Keratinocyte (primary cell): ENCODE measurements around the gene DLG2. TPM values are rescaled to one million over a fixed set of nuclear protein-coding genes. Genes with fewer than 3 reads are reported as not detected.

ENCODE experiments used
- DNase-seq: peaks from one replicate; pipeline ENCODE4 v3.0.0-alpha.2; 2011; ENCODE audit warnings: low read depth, missing footprints, low spot score
- FAIRE-seq: peaks from 2 replicates; lab custom pipeline; 2011; peaks lifted over from hg19 to GRCh38; lab: Jason Lieb, UNC
- H2AFZ ChIP-seq: 2 replicates; pipeline ENCODE4 v1.6.0; 2012; ENCODE audit warnings: low read length, control low read depth, inconsistent platforms; ENCODE audit not compliant: control insufficient read depth
- H3K27ac ChIP-seq: 2 replicates; pipeline ENCODE4 v1.5.1; 2011; ENCODE audit warnings: low read length; ENCODE audit not compliant: control insufficient read depth, insufficient read depth
- H3K27me3 ChIP-seq: 3 replicates; pipeline ENCODE4 v1.6.0; 2011; ENCODE audit warnings: low read length; ENCODE audit not compliant: control insufficient read depth, insufficient read depth; ENCODE audit errors: extremely low read depth
- H3K36me3 ChIP-seq, 2 experiments: 2 replicates in 1 of 2; 3 replicates in 1 of 2; pipeline ENCODE4 v1.5.1; 2011; ENCODE audit warnings: low read length in 2 of 2, mild to moderate bottlenecking in 1 of 2; ENCODE audit not compliant: control insufficient read depth in 2 of 2, insufficient read depth in 2 of 2; ENCODE audit errors: extremely low read depth in 1 of 2
- H3K4me1 ChIP-seq: 3 replicates; pipeline ENCODE4 v1.5.1; 2011; ENCODE audit warnings: low read length; ENCODE audit not compliant: control insufficient read depth, insufficient read depth; ENCODE audit errors: extremely low read depth
- H3K4me2 ChIP-seq: 3 replicates; pipeline ENCODE4 v1.6.0; 2011; ENCODE audit warnings: low read depth, low read length; ENCODE audit not compliant: control insufficient read depth, insufficient read depth; ENCODE audit errors: extremely low read depth
- H3K4me3 ChIP-seq, 3 experiments: fragments of 200-600 bp in 1 of 3; sonication (generic) in 1 of 3; 2 replicates in 2 of 3; 3 replicates in 1 of 3; pipeline ENCODE4 v1.5.1; 2011 to 2016; ENCODE audit warnings: low read length in 3 of 3, mild to moderate bottlenecking in 3 of 3, control low read depth in 2 of 3, inconsistent platforms in 1 of 3, low read depth in 1 of 3, mixed read lengths in 1 of 3, mixed run types in 1 of 3, moderate library complexity in 1 of 3; ENCODE audit not compliant: control insufficient read depth in 2 of 3, insufficient read depth in 2 of 3; ENCODE audit errors: extremely low read depth in 1 of 3
- H3K79me2 ChIP-seq: 2 replicates; pipeline ENCODE4 v1.6.0; 2012; ENCODE audit warnings: low read length; ENCODE audit not compliant: control insufficient read depth, insufficient read depth
- H3K9ac ChIP-seq: 3 replicates; pipeline ENCODE4 v1.6.0; 2011; ENCODE audit warnings: low read length; ENCODE audit not compliant: control insufficient read depth, insufficient read depth; ENCODE audit errors: extremely low read depth
- H3K9me1 ChIP-seq: 3 replicates; pipeline ENCODE4 v1.6.0; 2011; ENCODE audit warnings: low read length; ENCODE audit not compliant: control insufficient read depth, insufficient read depth; ENCODE audit errors: extremely low read depth
- H3K9me3 ChIP-seq: 2 replicates; pipeline ENCODE4 v1.5.1; 2012; ENCODE audit warnings: low read depth, low read length; ENCODE audit not compliant: control insufficient read depth
- H4K20me1 ChIP-seq: 3 replicates; pipeline ENCODE4 v1.6.0; 2011; ENCODE audit warnings: low read length; ENCODE audit not compliant: control insufficient read depth, insufficient read depth; ENCODE audit errors: extremely low read depth
- CTCF ChIP-seq, 3 experiments: IDR thresholded peaks in 1 of 3; conservative IDR thresholded peaks in 1 of 3; optimal IDR thresholded peaks in 1 of 3; 2 replicates in 2 of 3; 3 replicates in 1 of 3; pipeline versions ENCODE3 to v1.5.1; 2011; ENCODE audit warnings: low read length in 3 of 3, mild to moderate bottlenecking in 3 of 3, moderate library complexity in 2 of 3, control low read depth in 1 of 3, inconsistent platforms in 1 of 3; ENCODE audit not compliant: insufficient read depth in 2 of 3; ENCODE audit errors: extremely low read depth in 1 of 3
- EZH2 ChIP-seq: IDR thresholded peaks from one replicate; pipeline ENCODE4 v1.6.1; 2012; ENCODE audit warnings: inconsistent platforms, mild to moderate bottlenecking, low read length, moderate library complexity
- dilution Hi-C: fragments of 300-500 bp; cut with MboI; formaldehyde crosslinking; loops from one replicate; pipeline ENCODE4 v1.7.0; 2020; ENCODE audit warnings: low sequenced_read_pairs; ENCODE audit not compliant: extremely low pct_ligation_motif_present
- polyA plus RNA-seq, 5 experiments: library from polyadenylated mRNA; depleted of rRNA in 3 of 5; stranded (reverse) in 3 of 5; stranded (forward) in 1 of 5; unstranded in 1 of 5; fragments of >200 nt; gene quantifications; 1 replicate in 1 of 5; 2 replicates in 3 of 5; 3 replicates in 1 of 5; pipeline versions ENCODE4 v1.2.1 to v1.2.3, GENCODE V29; 2011 to 2012; ENCODE audit warnings: missing spikeins in 2 of 5, low read depth in 1 of 5, low replicate concordance in 1 of 5

Gene DLG2
- polyA plus RNA-seq, 1 donor (not counting 4 experiments of a cell fraction or from before 2014, with no cell fraction given): 0.55 TPM

GRCh38 chr11:84588131-84588829 is 1038.9 kb downstream of the DLG2 start:
- no peak overlapping the region for H3K4me2 ChIP-seq
- no peaks in the 10 kb centered on the region for H3K27me3 ChIP-seq
- TF ChIP-seq EZH2: no peak
- no peak for DNase-seq
- H3K9ac ChIP-seq: no peak overlapping the region
- no peak overlapping the region for H3K4me3 ChIP-seq
- H3K79me2 ChIP-seq: no peaks in the 10 kb centered on the region
- H4K20me1 ChIP-seq: no peaks in the 10 kb centered on the region
- FAIRE-seq: no peak
- dilution Hi-C loops: no loop called here
- H3K36me3 ChIP-seq: no peaks in the 10 kb centered on the region
- H3K27ac ChIP-seq: no peak overlapping the region
- H2AFZ ChIP-seq: no peak overlapping the region
- H3K9me3 ChIP-seq: no peaks in the 10 kb centered on the region
- no peaks in the 10 kb centered on the region for H3K4me1 ChIP-seq
- no peaks in the 10 kb centered on the region for H3K9me1 ChIP-seq

GRCh38 chr11:84583106-84583505 is 1044.0 kb downstream of the DLG2 start:
- no peak overlapping the region for H3K4me3 ChIP-seq
- no peaks in the 10 kb centered on the region for H3K9me3 ChIP-seq
- no peaks in the 10 kb centered on the region for H3K9me1 ChIP-seq
- dilution Hi-C loops: no loop called here
- FAIRE-seq (no peak), DNase-seq (no peak)
- no peak overlapping the region for H3K9ac ChIP-seq
- no peaks in the 10 kb centered on the region for H3K36me3 ChIP-seq
- TF ChIP-seq EZH2 (no peak), CTCF (optimal IDR thresholded peaks at IDR 0.05 in 1 of 3, IDR thresholded peaks at IDR 0.05 in 1 of 3, conservative IDR thresholded peaks at IDR 0.05 in 1 of 3; ENCODE audit: extremely low read depth in 1 of 3, insufficient read depth in 2 of 3, low read length in 3 of 3) (no peak)
- no peaks in the 10 kb centered on the region for H3K4me1 ChIP-seq
- no peaks in the 10 kb centered on the region for H3K27me3 ChIP-seq
- H2AFZ ChIP-seq: no peak overlapping the region
- no peaks in the 10 kb centered on the region for H3K79me2 ChIP-seq
- H4K20me1 ChIP-seq: no peaks in the 10 kb centered on the region
- H3K4me2 ChIP-seq: no peak overlapping the region
- H3K27ac ChIP-seq: no peak overlapping the region

GRCh38 chr11:84581083-84581482 is 1046.1 kb downstream of the DLG2 start:
- H3K9me3 ChIP-seq: no peaks in the 10 kb centered on the region
- no peak overlapping the region for H2AFZ ChIP-seq
- H3K4me1 ChIP-seq: no peaks in the 10 kb centered on the region
- H3K9me1 ChIP-seq: no peaks in the 10 kb centered on the region
- TF ChIP-seq CTCF (optimal IDR thresholded peaks at IDR 0.05 in 1 of 3, IDR thresholded peaks at IDR 0.05 in 1 of 3, conservative IDR thresholded peaks at IDR 0.05 in 1 of 3; ENCODE audit: extremely low read depth in 1 of 3, insufficient read depth in 2 of 3, low read length in 3 of 3): no peak
- no peak for TF ChIP-seq EZH2
- H3K4me2 ChIP-seq: no peak overlapping the region
- dilution Hi-C loops: no loop called here
- no peak overlapping the region for H3K4me3 ChIP-seq
- H3K9ac ChIP-seq: no peak overlapping the region
- H3K36me3 ChIP-seq: no peaks in the 10 kb centered on the region
- H3K27ac ChIP-seq: no peak overlapping the region
- no peak for DNase-seq
- no peaks in the 10 kb centered on the region for H3K79me2 ChIP-seq
- H3K27me3 ChIP-seq: no peaks in the 10 kb centered on the region
- FAIRE-seq: no peak
- no peaks in the 10 kb centered on the region for H4K20me1 ChIP-seq
